Ovary (tissue), 9 donors: ENCODE data around the gene ACSL6. TPM values are rescaled to one million over a fixed set of nuclear protein-coding genes. Genes with fewer than 3 reads are reported as not detected.

Experiments
- DNase-seq, 5 donors: peaks; one replicate each; pipeline ENCODE4 v3.0.0-alpha.2; 2019 to 2020
- H3K27ac ChIP-seq, 2 donors: fragments of 200-600 bp; one replicate each; pipeline versions ENCODE4 v1.5.1 to v1.8.0; 2019 to 2022
- H3K27me3 ChIP-seq: fragments of 200-600 bp; one replicate; pipeline ENCODE4 v1.8.0; 2022
- H3K36me3 ChIP-seq: fragments of 200-600 bp; sonication (generic); one replicate; pipeline ENCODE4 v1.5.1; 2019
- H3K4me1 ChIP-seq: one replicate; pipeline ENCODE4 v1.8.1; 2013; ENCODE audit warnings: mild to moderate bottlenecking, moderate library complexity; ENCODE audit not compliant: insufficient read depth
- H3K4me3 ChIP-seq: fragments of 200-600 bp; sonication (generic); one replicate; pipeline ENCODE4 v1.5.1; 2017
- H3K9me3 ChIP-seq, 2 donors: fragments of 200-600 bp in 1 of 2; sonication (generic) in 1 of 2; one replicate each; pipeline versions ENCODE4 v1.5.1 to v1.8.1; 2013 to 2019; ENCODE audit warnings: mild to moderate bottlenecking in 1 of 2, moderate library complexity in 1 of 2
- EP300 ChIP-seq: sonication (generic); formaldehyde crosslinking; IDR thresholded peaks from one replicate; pipeline ENCODE4 v1.6.1; 2017; ENCODE audit warnings: antibody characterized with exemption
- POLR2A ChIP-seq: fragments of 450-650 bp; IDR thresholded peaks from one replicate; pipeline ENCODE4 v1.6.1; 2017; ENCODE audit warnings: antibody characterized with exemption, mild to moderate bottlenecking, moderate library complexity
- WGBS, 3 donors: extraction: QIAGEN DNeasy Blood & Tissue Kit in 1 of 3; methylation state at CpG; one replicate each; pipeline versions ENCODE4 v1.1.5 to v1.1.7; 2013 to 2017; 5-methylcytosine and 5-hydroxymethylcytosine counted together
- intact Hi-C, 4 donors: fragments of 100-400 bp; cut with DNase I; formaldehyde crosslinking; loops; one replicate each; pipeline versions ENCODE4 v1.11.0 to v1.15.1; 2022 to 2023
- polyA plus RNA-seq, 2 donors: library from polyadenylated mRNA; stranded (reverse); fragments of 200-250 nt in 1 of 2; fragments of 350-450 nt in 1 of 2; fragmentation: Illumina TruSeq in 1 of 2; extraction: RNeasy Lipid Tissue Mini Kit (QIAGEN cat#74804) in 1 of 2; gene quantifications; one replicate each; pipeline ENCODE4 v1.2.3, GENCODE V29; 2013 to 2014
- total RNA-seq, 7 donors: library from RNA; depleted of rRNA in 2 of 7; stranded (reverse); fragments of >200 nt in 2 of 7; fragmentation: NEBNext Ultra II Directional in 3 of 7; extraction: Animal tissue kit (Norgen Biotek cat#: 25700) in 3 of 7; gene quantifications; one replicate each; pipeline versions ENCODE4 v1.1.0 to v1.2.4, GENCODE V29; 2016 to 2023
- TF ChIP-seq, protein P1 (sequence below), 3 donors: fragments of 450-650 bp in 2 of 3; fragments of 200-600 bp in 1 of 3; IDR thresholded peaks; one replicate each; pipeline versions ENCODE4 v1.5.1 to v1.8.0; 2016 to 2022; ENCODE audit warnings: antibody characterized with exemption in 3 of 3, mild to moderate bottlenecking in 1 of 3
- donor health status: DM: no; HTN: no; CAD: no; lungs with moderate emphysema.
- donor health status: DM: no; HTN: no; CAD: no.
- donor health status: Bipolar disorder and iron deficiency.
- donor health status: DM: yes; HTN: yes; CAD: no.
- donor health status: DM: no; HTN: no; CAD: no.
- donor health status: DM: yes; HTN: yes; CAD: no.

ACSL6 gene
- total and polyA plus RNA-seq, 9 donors: 0.07 to 0.65 (median 0.22) TPM; not detected in 1

DNA sequence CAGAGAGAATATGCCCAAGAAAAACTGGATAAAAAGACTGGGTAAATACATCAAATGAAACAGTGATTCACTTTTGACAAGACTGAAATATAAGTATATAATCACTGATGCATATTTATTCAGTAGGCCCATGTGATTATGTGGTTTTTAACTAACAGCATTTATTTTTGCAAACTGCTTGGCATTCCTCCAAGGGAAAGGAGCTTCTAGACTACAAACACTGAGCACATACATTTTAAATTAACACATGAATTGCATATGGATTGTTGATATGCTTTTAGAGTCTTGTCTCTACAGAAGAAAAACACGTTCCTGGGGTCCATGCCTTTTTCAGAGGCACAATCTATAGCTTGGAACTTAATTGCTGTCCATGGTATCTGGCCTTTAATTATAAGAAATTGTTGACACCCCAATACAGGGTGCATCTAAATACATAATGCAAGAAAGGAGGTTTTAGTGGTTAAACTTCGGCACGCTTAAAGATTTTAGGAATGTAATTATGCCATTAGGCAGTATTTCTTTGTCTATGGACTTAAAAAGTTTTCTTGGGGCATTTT is 59.1 kb downstream of the ACSL6 start:
- no peak for TF ChIP-seq POLR2A
- TF ChIP-seq, protein P1, sequence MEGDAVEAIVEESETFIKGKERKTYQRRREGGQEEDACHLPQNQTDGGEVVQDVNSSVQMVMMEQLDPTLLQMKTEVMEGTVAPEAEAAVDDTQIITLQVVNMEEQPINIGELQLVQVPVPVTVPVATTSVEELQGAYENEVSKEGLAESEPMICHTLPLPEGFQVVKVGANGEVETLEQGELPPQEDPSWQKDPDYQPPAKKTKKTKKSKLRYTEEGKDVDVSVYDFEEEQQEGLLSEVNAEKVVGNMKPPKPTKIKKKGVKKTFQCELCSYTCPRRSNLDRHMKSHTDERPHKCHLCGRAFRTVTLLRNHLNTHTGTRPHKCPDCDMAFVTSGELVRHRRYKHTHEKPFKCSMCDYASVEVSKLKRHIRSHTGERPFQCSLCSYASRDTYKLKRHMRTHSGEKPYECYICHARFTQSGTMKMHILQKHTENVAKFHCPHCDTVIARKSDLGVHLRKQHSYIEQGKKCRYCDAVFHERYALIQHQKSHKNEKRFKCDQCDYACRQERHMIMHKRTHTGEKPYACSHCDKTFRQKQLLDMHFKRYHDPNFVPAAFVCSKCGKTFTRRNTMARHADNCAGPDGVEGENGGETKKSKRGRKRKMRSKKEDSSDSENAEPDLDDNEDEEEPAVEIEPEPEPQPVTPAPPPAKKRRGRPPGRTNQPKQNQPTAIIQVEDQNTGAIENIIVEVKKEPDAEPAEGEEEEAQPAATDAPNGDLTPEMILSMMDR (IDR thresholded peaks at IDR 0.05): no peak
- no peak for TF ChIP-seq EP300
- intact Hi-C loops: no loop called here
- no peak overlapping the region for H3K27ac ChIP-seq
- 23 to 38% (median 30%) methylated on average over 3 of the region's 3 CpGs for WGBS, 3 donors
- H3K9me3 ChIP-seq: no peaks in the 10 kb centered on the region
- H3K4me3 ChIP-seq: no peak overlapping the region
- no peaks in the 10 kb centered on the region for H3K36me3 ChIP-seq
- H3K4me1 ChIP-seq: no peaks in the 10 kb centered on the region
- no peak for DNase-seq
- H3K27me3 ChIP-seq: no peaks in the 10 kb centered on the region

DNA sequence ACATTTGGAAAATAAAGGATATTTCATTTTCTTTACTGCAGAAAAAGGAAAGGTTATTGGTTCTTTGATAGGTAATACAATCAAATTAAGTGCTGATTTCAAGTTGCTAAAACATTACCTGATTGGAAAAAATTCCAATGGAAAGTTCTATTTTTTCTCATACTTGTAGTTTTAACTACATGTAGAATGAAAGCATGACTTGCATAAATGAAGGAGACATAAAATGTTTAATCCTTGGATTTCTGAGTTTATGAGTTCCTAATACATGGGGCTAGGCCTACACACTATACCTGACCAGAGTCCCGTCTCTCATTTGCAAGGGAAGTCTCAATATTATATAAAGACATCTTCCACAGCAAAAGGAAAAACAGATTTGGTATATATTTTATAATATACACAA is 60.8 kb downstream of the ACSL6 start:
- Histone ChIP-seq H3K4me1 (no peaks in the 10 kb centered on the region), H3K36me3 (no peaks in the 10 kb centered on the region), H3K27ac (no peak overlapping the region), H3K27me3 (no peaks in the 10 kb centered on the region), H3K4me3 (no peak overlapping the region), H3K9me3 (no peaks in the 10 kb centered on the region)
- intact Hi-C loops: no loop called here
- TF ChIP-seq POLR2A (no peak), EP300 (no peak)
- TF ChIP-seq, protein P1 (IDR thresholded peaks at IDR 0.05): no peak
- WGBS, 3 donors: 83 to 95% (median 90%) methylated on average over 1 of the region's 1 CpG
- no peak for DNase-seq

- no peaks in the 10 kb centered on the region for H3K9me3 ChIP-seq
- no peaks in the 10 kb centered on the region for H3K36me3 ChIP-seq
- no peak for DNase-seq
- intact Hi-C loops: no loop called here
- H3K27me3 ChIP-seq: no peaks in the 10 kb centered on the region
- TF ChIP-seq EP300: no peak
- TF ChIP-seq POLR2A: no peak
- TF ChIP-seq, protein P1 (IDR thresholded peaks at IDR 0.05): no peak
- H3K4me1 ChIP-seq: no peaks in the 10 kb centered on the region
- H3K27ac ChIP-seq: no peak overlapping the region
- no peak overlapping the region for H3K4me3 ChIP-seq
- WGBS, 3 donors: 40 to 61% (median 47%) methylated on average over 2 of the region's 2 CpGs
Measured at GRCh38 chr5:131947445-131947844, 64.0 kb downstream of the ACSL6 start.

GRCh38 chr5:131945551-131946168 is 65.8 kb downstream of the ACSL6 start, which contains the start of gene MEIKIN:
TSS of gene MEIKIN (minus strand) at chr5:131945663. CDS start at chr5:131945505, 158 bp downstream.
- Histone ChIP-seq H3K27ac (no peak within 1 kb of the TSS), H3K36me3 (no peaks in the 10 kb centered on the region), H3K27me3 (no peaks in the 10 kb centered on the region), H3K4me3 (no peak within 1 kb of the TSS), H3K9me3 (no peaks in the 10 kb centered on the region), H3K4me1 (no peaks in the 10 kb centered on the region)
- no peak for DNase-seq
- WGBS, 3 donors: 76 to 78% (median 78%) methylated on average over 24 of the region's 24 CpGs
- TF ChIP-seq POLR2A: no peak
- TF ChIP-seq, protein P1 (IDR thresholded peaks at IDR 0.05): no peak
- no peak for TF ChIP-seq EP300
- intact Hi-C loops: no loop called here
